ENCODE results near the gene S100A6.

- no peak for TF ChIP-seq CTCF (conservative IDR thresholded peaks at IDR 0.05)
- no peak for TF ChIP-seq ZFX (IDR thresholded peaks at IDR 0.05)
Observed at GRCh38 chr1:153544453-153545066, 8.8 kb upstream of the S100A6 start.

All from C4-2B (cell line).